Measurements from ENCODE around the gene LENG1. TPM values are rescaled to one million over a fixed set of nuclear protein-coding genes. Genes with fewer than 3 reads are reported as not detected.

The LENG1 gene
- total and polyA plus RNA-seq, 2 donors = 11.9 to 12.1 TPM

Other genes starting within 250 kb of the LENG1 start
- gene CACNG8, start 196.8 kb downstream of the LENG1 start, total RNA-seq = not detected
- gene CACNG8, start 196.8 kb downstream of the LENG1 start, polyA plus RNA-seq = 0.05 TPM
- 0.05 TPM for gene CACNG6, start 168.1 kb downstream of the LENG1 start, total RNA-seq
- 0.05 TPM for gene CACNG6, start 168.1 kb downstream of the LENG1 start, polyA plus RNA-seq
- 1.1 TPM for gene VSTM1, start 95.8 kb downstream of the LENG1 start, total RNA-seq
- 0.37 TPM for gene VSTM1, start 95.8 kb downstream of the LENG1 start, polyA plus RNA-seq
- 0.05 TPM for gene TARM1, start 78.4 kb downstream of the LENG1 start, total RNA-seq
- gene TARM1, start 78.4 kb downstream of the LENG1 start, polyA plus RNA-seq = not detected
- 0.61 TPM for gene OSCAR, start 58.9 kb downstream of the LENG1 start, total RNA-seq
- gene OSCAR, start 58.9 kb downstream of the LENG1 start, polyA plus RNA-seq = 5.5 TPM
- 215 TPM for gene NDUFA3, start 56.9 kb downstream of the LENG1 start, total RNA-seq
- 190 TPM for gene NDUFA3, start 56.9 kb downstream of the LENG1 start, polyA plus RNA-seq
- 34.9 TPM for gene TFPT, start 44.1 kb downstream of the LENG1 start, total RNA-seq
- 34.3 TPM for gene TFPT, start 44.1 kb downstream of the LENG1 start, polyA plus RNA-seq
- gene PRPF31, start 44.0 kb downstream of the LENG1 start, total RNA-seq = 42.4 TPM
- gene PRPF31, start 44.0 kb downstream of the LENG1 start, polyA plus RNA-seq = 62.2 TPM
- 7.6 TPM for gene CNOT3, start 22.0 kb downstream of the LENG1 start, total RNA-seq
- gene CNOT3, start 22.0 kb downstream of the LENG1 start, polyA plus RNA-seq = 27.8 TPM
- 2.1 TPM for gene TMC4, start 13.4 kb upstream of the LENG1 start, total RNA-seq
- gene TMC4, start 13.4 kb upstream of the LENG1 start, polyA plus RNA-seq = 15.4 TPM
- gene MBOAT7, start 29.9 kb upstream of the LENG1 start, total RNA-seq = 8.2 TPM
- 24.6 TPM for gene MBOAT7, start 29.9 kb upstream of the LENG1 start, polyA plus RNA-seq
- gene TSEN34, start 31.6 kb upstream of the LENG1 start, total RNA-seq = 24.1 TPM
- 38.8 TPM for gene TSEN34, start 31.6 kb upstream of the LENG1 start, polyA plus RNA-seq
- 2,697 TPM for gene RPS9, start 41.1 kb upstream of the LENG1 start, total RNA-seq
- gene RPS9, start 41.1 kb upstream of the LENG1 start, polyA plus RNA-seq = 3,716 TPM
- gene LILRB3, start 63.3 kb upstream of the LENG1 start, total RNA-seq = 1.1 TPM
- gene LILRB3, start 63.3 kb upstream of the LENG1 start, polyA plus RNA-seq = 15.5 TPM
- 0.61 TPM for gene LILRA6, start 83.1 kb upstream of the LENG1 start, total RNA-seq
- gene LILRA6, start 83.1 kb upstream of the LENG1 start, polyA plus RNA-seq = 3.9 TPM
- 1.3 TPM for gene LILRB5, start 97.6 kb upstream of the LENG1 start, total RNA-seq
- 8.3 TPM for gene LILRB5, start 97.6 kb upstream of the LENG1 start, polyA plus RNA-seq
- gene LILRB2, start 121.4 kb upstream of the LENG1 start, total RNA-seq = 0.90 TPM
- 7.3 TPM for gene LILRB2, start 121.4 kb upstream of the LENG1 start, polyA plus RNA-seq
- gene LILRA5, start 153.4 kb upstream of the LENG1 start, total RNA-seq = 1.5 TPM
- 9.2 TPM for gene LILRA5, start 153.4 kb upstream of the LENG1 start, polyA plus RNA-seq
- gene LILRA4, start 179.4 kb upstream of the LENG1 start, total RNA-seq = 2.5 TPM
- 0.89 TPM for gene LILRA4, start 179.4 kb upstream of the LENG1 start, polyA plus RNA-seq
- 127 TPM for gene LAIR1, start 205.2 kb upstream of the LENG1 start, total RNA-seq
- 128 TPM for gene LAIR1, start 205.2 kb upstream of the LENG1 start, polyA plus RNA-seq